Transverse colon (tissue), 4 donors: Measurements from ENCODE around the gene CRHR2. TPM values are rescaled to one million over a fixed set of nuclear protein-coding genes. Genes with fewer than 3 reads are reported as not detected.
A peak's percentile ranks its signal among the peaks of the same experiment; 100 is the strongest.

Source experiments
- DNase-seq: peaks from one replicate; pipeline ENCODE4 v3.0.0-alpha.2; 2019
- H3K27ac ChIP-seq, 4 donors: fragments of 200-600 bp; sonication (generic); 2 replicates each; pipeline ENCODE4 v1.5.1; 2016 to 2018; ENCODE audit warnings: inconsistent platforms in 4 of 4
- H3K27me3 ChIP-seq: fragments of 200-600 bp; sonication (generic); 2 replicates; pipeline ENCODE4 v1.5.1; 2017; ENCODE audit warnings: inconsistent platforms
- H3K36me3 ChIP-seq, 4 donors: fragments of 200-600 bp; sonication (generic); 2 replicates each; pipeline ENCODE4 v1.5.1; 2017 to 2019; ENCODE audit warnings: inconsistent platforms in 4 of 4
- H3K4me1 ChIP-seq, 4 donors: fragments of 200-600 bp; sonication (generic); 2 replicates each; pipeline ENCODE4 v1.5.1; 2017 to 2020; ENCODE audit warnings: inconsistent platforms in 4 of 4
- H3K4me3 ChIP-seq, 4 donors: fragments of 200-600 bp; sonication (generic); 1 replicate in 1 of 4; 2 replicates in 3 of 4; pipeline versions ENCODE4 v1.5.1 to v1.6.1; 2017 to 2019; ENCODE audit warnings: inconsistent platforms in 4 of 4
- H3K9me3 ChIP-seq, 2 donors: fragments of 200-600 bp; sonication (generic); 2 replicates each; pipeline ENCODE4 v1.5.1; 2017 to 2019; ENCODE audit warnings: inconsistent platforms in 2 of 2
- EP300 ChIP-seq: sonication (generic); formaldehyde crosslinking; IDR thresholded peaks from one replicate; pipeline ENCODE4 v1.6.1; 2017; ENCODE audit warnings: antibody characterized with exemption, low read depth
- POLR2A ChIP-seq: fragments of 450-650 bp; IDR thresholded peaks from one replicate; pipeline ENCODE4 v1.6.1; 2016; ENCODE audit warnings: antibody characterized with exemption, mild to moderate bottlenecking, moderate library complexity
- POLR2AphosphoS5 ChIP-seq, 3 donors: sonication (generic); formaldehyde crosslinking; IDR thresholded peaks; one replicate each; pipeline ENCODE4 v1.6.1; 2016; ENCODE audit warnings: antibody characterized with exemption in 3 of 3
- WGBS, 2 donors: methylation state at CpG; one replicate each; pipeline ENCODE4 v1.1.5; 2018; ENCODE audit warnings: low coverage in 1 of 2; 5-methylcytosine and 5-hydroxymethylcytosine counted together
- in situ Hi-C, 4 donors: fragments of 200-750 bp; cut with MboI; loops; one replicate each; pipeline versions ENCODE4 v1.15.0 to v1.15.1; 2017; ENCODE audit warnings: low sequenced_read_pairs in 3 of 4, low pct_ligation_motif_present in 1 of 4, low pct_unique_long_range_greater_than_20kb in 1 of 4
- intact Hi-C: fragments of 100-400 bp; cut with DNase I; formaldehyde crosslinking; loops from one replicate; pipeline ENCODE4 v1.15.1; 2023; ENCODE audit warnings: low total_unique reads
- total RNA-seq, 4 donors: library from RNA; depleted of rRNA; stranded (reverse); fragments of >200 nt; gene quantifications; one replicate each; pipeline ENCODE4 v1.1.0, GENCODE V29; 2016
- TF ChIP-seq, protein P1 (sequence below), 5 experiments: fragments of 200-600 bp in 3 of 5; fragments of 450-650 bp in 2 of 5; sonication (generic) in 3 of 5; IDR thresholded peaks; 1 replicate in 2 of 5; 2 replicates in 3 of 5; pipeline ENCODE4 v1.5.1; 2016 to 2017; ENCODE audit warnings: antibody characterized with exemption in 5 of 5, inconsistent platforms in 3 of 5, mild to moderate bottlenecking in 2 of 5, moderate library complexity in 1 of 5

CRHR2 gene
- total RNA-seq, 4 donors from 2014 or later, result not detected

DNA sequence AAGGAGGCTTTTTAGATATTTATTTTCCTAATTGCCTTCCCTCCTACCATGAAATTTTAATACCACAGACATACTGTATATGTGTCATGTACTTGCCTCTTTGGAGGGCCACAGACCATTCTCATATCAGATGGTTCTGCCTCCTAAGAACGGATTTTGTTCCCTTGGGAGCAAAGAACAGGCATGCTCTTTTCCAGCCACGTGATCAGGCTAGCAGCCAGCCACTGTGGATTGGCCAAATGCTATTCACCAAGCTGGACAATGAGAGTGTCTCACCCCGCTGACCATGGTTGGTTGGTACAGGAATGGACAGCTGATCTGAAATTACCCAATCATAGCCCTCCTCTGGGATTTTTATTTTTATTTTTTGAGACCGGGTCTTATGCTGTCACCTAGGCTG is 21.5 kb upstream of the CRHR2 start:
- Histone ChIP-seq H3K27ac (no peak overlapping the region), H3K4me3 (no peak overlapping the region), H3K36me3 (no peaks in the 10 kb centered on the region), H3K27me3 (no peaks in the 10 kb centered on the region), H3K4me1 (no peaks in the 10 kb centered on the region), H3K9me3 (no peaks in the 10 kb centered on the region)
- no peak for DNase-seq
- TF ChIP-seq, protein P1, sequence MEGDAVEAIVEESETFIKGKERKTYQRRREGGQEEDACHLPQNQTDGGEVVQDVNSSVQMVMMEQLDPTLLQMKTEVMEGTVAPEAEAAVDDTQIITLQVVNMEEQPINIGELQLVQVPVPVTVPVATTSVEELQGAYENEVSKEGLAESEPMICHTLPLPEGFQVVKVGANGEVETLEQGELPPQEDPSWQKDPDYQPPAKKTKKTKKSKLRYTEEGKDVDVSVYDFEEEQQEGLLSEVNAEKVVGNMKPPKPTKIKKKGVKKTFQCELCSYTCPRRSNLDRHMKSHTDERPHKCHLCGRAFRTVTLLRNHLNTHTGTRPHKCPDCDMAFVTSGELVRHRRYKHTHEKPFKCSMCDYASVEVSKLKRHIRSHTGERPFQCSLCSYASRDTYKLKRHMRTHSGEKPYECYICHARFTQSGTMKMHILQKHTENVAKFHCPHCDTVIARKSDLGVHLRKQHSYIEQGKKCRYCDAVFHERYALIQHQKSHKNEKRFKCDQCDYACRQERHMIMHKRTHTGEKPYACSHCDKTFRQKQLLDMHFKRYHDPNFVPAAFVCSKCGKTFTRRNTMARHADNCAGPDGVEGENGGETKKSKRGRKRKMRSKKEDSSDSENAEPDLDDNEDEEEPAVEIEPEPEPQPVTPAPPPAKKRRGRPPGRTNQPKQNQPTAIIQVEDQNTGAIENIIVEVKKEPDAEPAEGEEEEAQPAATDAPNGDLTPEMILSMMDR (IDR thresholded peaks at IDR 0.05), result no peak
- no peak for TF ChIP-seq EP300
- no peak for TF ChIP-seq POLR2AphosphoS5 (IDR thresholded peaks at IDR 0.05)
- no peak for TF ChIP-seq POLR2A
- in situ Hi-C loops (no loop called here), intact Hi-C loops (no loop called here)
- 84 to 90% methylated on average over 2 to 4 of the region's 4 CpGs for WGBS, 2 donors

DNA sequence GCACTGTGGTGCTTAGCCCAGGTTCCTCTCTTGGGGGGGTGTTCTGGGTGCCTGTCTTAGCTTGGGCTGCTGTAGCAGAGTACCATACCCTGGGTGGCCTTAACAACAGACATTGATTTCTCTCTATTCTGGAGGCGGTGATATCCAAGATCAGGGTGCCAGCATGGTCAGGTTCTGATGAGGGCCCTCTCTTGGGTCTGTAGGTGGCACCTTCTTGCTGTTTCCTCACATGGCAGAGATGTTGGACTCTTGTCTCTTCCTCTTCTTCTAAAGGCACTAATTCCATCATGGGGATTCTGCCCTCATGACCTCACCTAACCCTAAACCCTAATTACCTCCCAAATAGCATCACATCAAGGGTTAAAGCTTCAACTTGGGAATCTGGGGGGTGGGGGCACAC is 19.9 kb upstream of the CRHR2 start:
- in situ Hi-C loops (no loop called here), intact Hi-C loops (no loop called here)
- no peak for DNase-seq
- H3K4me1 ChIP-seq, result peaks cover 0 to 11% (median 8%) of the 10 kb centered on the region in 4 donors
- WGBS, 2 donors, result 67% methylated on average over 1 of the region's 1 CpG; no CpG with 5 or more reads in 1 of the 2 donors
- no peaks in the 10 kb centered on the region for H3K36me3 ChIP-seq
- no peak overlapping the region for H3K4me3 ChIP-seq
- TF ChIP-seq, protein P1 (IDR thresholded peaks at IDR 0.05), result peak in 1 of 5 experiments; percentile 6
- TF ChIP-seq POLR2AphosphoS5 (IDR thresholded peaks at IDR 0.05), result no peak
- TF ChIP-seq POLR2A, result no peak
- TF ChIP-seq EP300, result no peak
- H3K27me3 ChIP-seq, result no peaks in the 10 kb centered on the region
- H3K9me3 ChIP-seq, result no peaks in the 10 kb centered on the region
- no peak overlapping the region for H3K27ac ChIP-seq

- H3K9me3 ChIP-seq, result no peaks in the 10 kb centered on the region
- no peaks in the 10 kb centered on the region for H3K36me3 ChIP-seq
- no peak overlapping the region for H3K4me3 ChIP-seq
- TF ChIP-seq EP300 (no peak), POLR2AphosphoS5 (IDR thresholded peaks at IDR 0.05) (no peak), POLR2A (no peak)
- TF ChIP-seq, protein P1 (IDR thresholded peaks at IDR 0.05), result no peak
- no peak for DNase-seq
- 80 to 92% methylated on average over 1 to 3 of the region's 3 CpGs for WGBS, 2 donors
- in situ Hi-C loops, result no loop called here
- no peaks in the 10 kb centered on the region for H3K27me3 ChIP-seq
- no peak overlapping the region for H3K27ac ChIP-seq
- H3K4me1 ChIP-seq, result peaks cover 0 to 12% (median 8%) of the 10 kb centered on the region in 4 donors
- intact Hi-C loops, result no loop called here
Observed at GRCh38 chr7:30700941-30701340, 18.7 kb upstream of the CRHR2 start.

GRCh38 chr7:30699706-30700495 is 17.6 kb upstream of the CRHR2 start:
- H3K27ac ChIP-seq, result no peak overlapping the region
- in situ Hi-C loops (no loop called here), intact Hi-C loops (no loop called here)
- H3K27me3 ChIP-seq, result no peaks in the 10 kb centered on the region
- peaks cover 0 to 18% (median 8%) of the 10 kb centered on the region in 4 donors for H3K4me1 ChIP-seq
- H3K36me3 ChIP-seq, result no peaks in the 10 kb centered on the region
- 50 to 67% methylated on average over 2 to 16 of the region's 17 CpGs for WGBS, 2 donors
- no peak for TF ChIP-seq POLR2A
- TF ChIP-seq POLR2AphosphoS5 (IDR thresholded peaks at IDR 0.05), result no peak
- TF ChIP-seq, protein P1 (IDR thresholded peaks at IDR 0.05), result no peak
- no peak for TF ChIP-seq EP300
- DNase-seq, result no peak
- no peaks in the 10 kb centered on the region for H3K9me3 ChIP-seq
- no peak overlapping the region for H3K4me3 ChIP-seq
